PC-9 (cell line): Measurements from ENCODE around the gene DNTTIP2. TPM values are rescaled to one million over a fixed set of nuclear protein-coding genes. Genes with fewer than 3 reads are reported as not detected.
A peak's percentile ranks its signal among the peaks of the same experiment; 100 is the strongest.
"Not testable (repeated sequence)": the region's sequence is repeated elsewhere in the genome, so short reads cannot be mapped to it uniquely, and the experiment has no call there.

Experiments used
- BruUV-seq: library from RNA; stranded (reverse); fragments of 400-500 nt; replicated peaks from 2 replicates; lab custom pipeline; 2021; lab: Mats Ljungman, UMichigan
- CTCF ChIA-PET: fragments of 300-600 bp; sonication (Branson Sonifier 250); formaldehyde crosslinking; loops from one replicate; lab custom pipeline; 2022; ENCODE audit warnings: antibody characterized with exemption; lab: Charles Lee
- POLR2A ChIA-PET: fragments of 300-600 bp; sonication (Branson Sonifier 250); formaldehyde crosslinking; loops from one replicate; lab custom pipeline; 2022; ENCODE audit warnings: antibody characterized with exemption; ENCODE audit not compliant: unreplicated experiment; lab: Charles Lee
- DNase-seq, 2 experiments: peaks; one replicate each; pipeline versions ENCODE4 v3.0.0 to v3.0.0-alpha.2; 2015 to 2022; ENCODE audit warnings: mixed read lengths in 1 of 2
- H2AFZ ChIP-seq: fragments of 200-600 bp; sonication (generic); 2 replicates; pipeline ENCODE4 v1.8.1; 2017; ENCODE audit warnings: antibody characterized with exemption
- H3F3A ChIP-seq: fragments of 200-600 bp; sonication (generic); 2 replicates; pipeline ENCODE4 v1.8.1; 2017; ENCODE audit warnings: antibody characterized with exemption, mild to moderate bottlenecking, low read depth; ENCODE audit not compliant: insufficient read depth
- H3K27ac ChIP-seq: fragments of 200-600 bp; sonication (generic); 2 replicates; pipeline ENCODE4 v1.6.1; 2016; ENCODE audit warnings: mixed run types
- H3K27me3 ChIP-seq: fragments of 200-600 bp; sonication (generic); 2 replicates; pipeline ENCODE4 v1.6.1; 2016; ENCODE audit warnings: low read depth, mixed run types; ENCODE audit not compliant: insufficient read depth
- H3K36me3 ChIP-seq: fragments of 200-600 bp; sonication (generic); 2 replicates; pipeline ENCODE4 v1.6.1; 2016; ENCODE audit warnings: low read depth, mixed run types
- H3K4me1 ChIP-seq: fragments of 200-600 bp; sonication (generic); replicated peaks from 2 replicates; pipeline ENCODE4 v1.6.1; 2016; ENCODE audit warnings: mixed run types; ENCODE audit not compliant: insufficient read depth
- H3K4me2 ChIP-seq: fragments of 200-600 bp; sonication (generic); 2 replicates; pipeline ENCODE4 v1.6.1; 2017; ENCODE audit warnings: mixed run types
- H3K4me3 ChIP-seq: fragments of 200-600 bp; sonication (generic); 2 replicates; pipeline ENCODE4 v1.6.1; 2016; ENCODE audit warnings: mixed run types
- H3K79me2 ChIP-seq: fragments of 200-600 bp; sonication (generic); 2 replicates; pipeline ENCODE4 v1.6.1; 2017; ENCODE audit warnings: low read depth, mixed run types
- H3K9me2 ChIP-seq: fragments of 200-600 bp; sonication (generic); 2 replicates; pipeline ENCODE4 v1.8.1; 2017; ENCODE audit warnings: mild to moderate bottlenecking; ENCODE audit not compliant: insufficient read depth
- H3K9me3 ChIP-seq: fragments of 200-600 bp; sonication (generic); 2 replicates; pipeline ENCODE4 v1.8.1; 2016; ENCODE audit warnings: low read depth; ENCODE audit not compliant: insufficient read depth
- H4K20me1 ChIP-seq: fragments of 200-600 bp; sonication (generic); 2 replicates; pipeline ENCODE4 v1.8.1; 2017; ENCODE audit not compliant: insufficient read depth
- EZH2 ChIP-seq: fragments of 200-600 bp; sonication (generic); IDR thresholded peaks from 2 replicates; pipeline ENCODE4 v1.8.0; 2017; ENCODE audit warnings: antibody characterized with exemption, low read depth
- intact Hi-C: fragments of 100-400 bp; cut with micrococcal nuclease; formaldehyde crosslinking; loops from one replicate; pipeline ENCODE4 v1.10.0; 2022; ENCODE audit not compliant: unreplicated experiment
- total RNA-seq: library from RNA; stranded (reverse); gene quantifications from 2 replicates; pipeline ENCODE4 v1.2.3, GENCODE V29; 2021
- TF ChIP-seq, protein P1 (sequence below): fragments of 200-600 bp; sonication (generic); conservative IDR thresholded peaks from 2 replicates; pipeline ENCODE4 v1.6.1; 2017; ENCODE audit warnings: mixed run types, antibody characterized with exemption, mild to moderate bottlenecking, moderate library complexity

Gene DNTTIP2
- total RNA-seq, 1 experiment from 2014 or later, result 85.7 TPM

DNA sequence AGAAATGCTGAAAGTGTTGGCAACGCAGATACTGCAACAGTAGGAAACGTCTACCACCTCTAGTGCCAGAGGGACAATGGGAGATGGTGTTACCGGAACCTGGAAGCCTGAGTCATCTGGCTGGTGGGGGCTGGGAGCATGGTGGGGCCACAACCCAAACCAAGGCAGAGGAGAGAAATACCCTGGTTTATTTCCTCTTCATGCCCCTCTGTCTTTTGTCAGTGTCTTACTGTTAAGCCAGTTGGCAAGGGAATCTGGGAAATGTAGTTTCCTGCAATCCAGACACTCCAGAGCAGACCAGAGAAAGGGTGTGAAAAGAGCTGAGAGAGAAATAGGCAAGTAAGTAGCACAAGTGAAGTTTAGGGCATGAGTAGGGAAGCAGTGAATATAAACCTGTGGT lies 14.8 kb downstream of the DNTTIP2 start:
- TF ChIP-seq, protein P1, sequence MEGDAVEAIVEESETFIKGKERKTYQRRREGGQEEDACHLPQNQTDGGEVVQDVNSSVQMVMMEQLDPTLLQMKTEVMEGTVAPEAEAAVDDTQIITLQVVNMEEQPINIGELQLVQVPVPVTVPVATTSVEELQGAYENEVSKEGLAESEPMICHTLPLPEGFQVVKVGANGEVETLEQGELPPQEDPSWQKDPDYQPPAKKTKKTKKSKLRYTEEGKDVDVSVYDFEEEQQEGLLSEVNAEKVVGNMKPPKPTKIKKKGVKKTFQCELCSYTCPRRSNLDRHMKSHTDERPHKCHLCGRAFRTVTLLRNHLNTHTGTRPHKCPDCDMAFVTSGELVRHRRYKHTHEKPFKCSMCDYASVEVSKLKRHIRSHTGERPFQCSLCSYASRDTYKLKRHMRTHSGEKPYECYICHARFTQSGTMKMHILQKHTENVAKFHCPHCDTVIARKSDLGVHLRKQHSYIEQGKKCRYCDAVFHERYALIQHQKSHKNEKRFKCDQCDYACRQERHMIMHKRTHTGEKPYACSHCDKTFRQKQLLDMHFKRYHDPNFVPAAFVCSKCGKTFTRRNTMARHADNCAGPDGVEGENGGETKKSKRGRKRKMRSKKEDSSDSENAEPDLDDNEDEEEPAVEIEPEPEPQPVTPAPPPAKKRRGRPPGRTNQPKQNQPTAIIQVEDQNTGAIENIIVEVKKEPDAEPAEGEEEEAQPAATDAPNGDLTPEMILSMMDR, result no peak
- no peak for TF ChIP-seq EZH2
- ChIA-PET POLR2A (no interaction called here), CTCF (no interaction called here)
- no peak for DNase-seq
- Histone ChIP-seq H3K27ac (no peak overlapping the region), H2AFZ (no peak overlapping the region), H3K36me3 (peaks cover 11% of the 10 kb centered on the region; the same call in 1 of the 2 replicates), H3F3A (peaks cover 40% of the 10 kb centered on the region), H3K9me3 (no peaks in the 10 kb centered on the region), H3K9me2 (no peaks in the 10 kb centered on the region), H3K27me3 (no peaks in the 10 kb centered on the region), H3K4me1 (no peaks in the 10 kb centered on the region), H3K79me2 (no peaks in the 10 kb centered on the region), H3K4me2 (no peak overlapping the region), H4K20me1 (peaks cover 5% of the 10 kb centered on the region; the same call in 1 of the 2 replicates), H3K4me3 (no peak overlapping the region)
- no TSS peak for BruUV-seq
- intact Hi-C loops, result no loop called here

DNA sequence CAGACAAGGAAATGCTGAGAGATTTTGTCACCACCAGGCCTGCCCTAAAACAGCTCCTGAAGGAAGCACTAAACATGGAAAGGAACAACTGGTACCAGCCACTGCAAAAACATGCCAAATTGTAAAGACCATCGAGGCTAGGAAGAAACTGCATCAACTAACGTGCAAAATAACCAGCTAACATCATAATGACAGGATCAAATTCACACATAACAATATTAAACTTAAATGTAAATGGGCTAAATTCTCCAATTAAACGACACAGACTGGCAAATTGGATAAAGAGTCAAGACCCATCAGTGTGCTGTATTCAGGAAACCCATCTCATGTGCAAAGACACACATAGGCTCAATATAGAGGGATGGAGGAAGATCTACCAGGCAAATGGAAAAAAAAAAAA lies 21.4 kb downstream of the DNTTIP2 start:
- H3F3A ChIP-seq, H3K79me2 ChIP-seq, DNase-seq, BruUV-seq, H4K20me1 ChIP-seq, H3K9me3 ChIP-seq, H3K27me3 ChIP-seq, H3K4me3 ChIP-seq, H2AFZ ChIP-seq, POLR2A ChIA-PET, CTCF ChIA-PET, H3K4me2 ChIP-seq, intact Hi-C loops, H3K9me2 ChIP-seq, H3K27ac ChIP-seq, H3K36me3 ChIP-seq, H3K4me1 ChIP-seq: not testable (repeated sequence)

- BruUV-seq, DNase-seq, H3K4me3 ChIP-seq, H3K79me2 ChIP-seq, CTCF ChIA-PET, H3K36me3 ChIP-seq, H4K20me1 ChIP-seq, H3K27me3 ChIP-seq, intact Hi-C loops, H3K9me3 ChIP-seq, H3K27ac ChIP-seq, H3K4me1 ChIP-seq, POLR2A ChIA-PET, H3F3A ChIP-seq, H3K4me2 ChIP-seq, H2AFZ ChIP-seq, H3K9me2 ChIP-seq: not testable (repeated sequence)
These were observed 23.0 kb downstream of the DNTTIP2 start for GRCh38 chr1:93855983-93856382.

- Histone ChIP-seq H3K4me2 (no peak overlapping the region), H3K4me1 (no peaks in the 10 kb centered on the region), H2AFZ (no peak overlapping the region), H3K9me2 (no peaks in the 10 kb centered on the region), H3K27ac (no peak overlapping the region), H4K20me1 (no peaks in the 10 kb centered on the region), H3K27me3 (no peaks in the 10 kb centered on the region), H3K79me2 (no peaks in the 10 kb centered on the region), H3K36me3 (no peaks in the 10 kb centered on the region), H3F3A (no peaks in the 10 kb centered on the region; the same call in 1 of the 2 replicates), H3K4me3 (no peak overlapping the region), H3K9me3 (no peaks in the 10 kb centered on the region; the same call in 1 of the 2 replicates)
- TF ChIP-seq, protein P1, result no peak
- TF ChIP-seq EZH2, result no peak
- CTCF ChIA-PET, result no interaction called here
- POLR2A ChIA-PET, result no interaction called here
- intact Hi-C loops, result no loop called here
- peak in 1 of 2 experiments; percentile 21 for DNase-seq
- BruUV-seq, result no TSS peak
These were observed 25.1 kb downstream of the DNTTIP2 start for GRCh38 chr1:93853940-93854339.
